ENCODE measurements around the gene SDR39U1.
A peak's percentile ranks its signal among the peaks of the same experiment; 100 is the strongest.

SDR39U1 gene

GRCh38 chr14:24428628-24429394, 13.8 kb downstream of the SDR39U1 start:
- no peak for DNase-seq

- DNase-seq: no peak
Observed at GRCh38 chr14:24427537-24428508, 14.8 kb downstream of the SDR39U1 start.

- DNase-seq: no peak
Observed at GRCh38 chr14:24426912-24427536, 15.6 kb downstream of the SDR39U1 start.

- no peak for DNase-seq
Observed at GRCh38 chr14:24426150-24426911, 16.2 kb downstream of the SDR39U1 start.

GRCh38 chr14:24425704-24426103, 16.9 kb downstream of the SDR39U1 start:
- no peak for DNase-seq

- no peak for DNase-seq
Observed at GRCh38 chr14:24422694-24423601, 19.6 kb downstream of the SDR39U1 start.

- DNase-seq: no peak
Observed at GRCh38 chr14:24422261-24422660, 20.3 kb downstream of the SDR39U1 start.

GRCh38 chr14:24418492-24418873, 24.1 kb downstream of the SDR39U1 start:
- peak; percentile 60 for DNase-seq

- DNase-seq: no peak
Observed at GRCh38 chr14:24417832-24418491, 24.6 kb downstream of the SDR39U1 start.

GRCh38 chr14:24416932-24417619, 25.5 kb downstream of the SDR39U1 start:
- DNase-seq: no peak

- DNase-seq: no peak
Observed at GRCh38 chr14:24416254-24416931, 26.2 kb downstream of the SDR39U1 start.

- DNase-seq: no peak
Observed at GRCh38 chr14:24415421-24416253, 26.9 kb downstream of the SDR39U1 start.

GRCh38 chr14:24414732-24415420, 27.7 kb downstream of the SDR39U1 start:
- DNase-seq: no peak

- DNase-seq: no peak
Observed at GRCh38 chr14:24414077-24414476, 28.5 kb downstream of the SDR39U1 start.

- DNase-seq: peak; percentile 46
Observed at GRCh38 chr14:24411443-24412389, 30.9 kb downstream of the SDR39U1 start.

- DNase-seq: no peak
Observed at GRCh38 chr14:24409956-24410355, 32.6 kb downstream of the SDR39U1 start.

GRCh38 chr14:24409192-24409591, 33.4 kb downstream of the SDR39U1 start:
- DNase-seq: no peak

All from RPMI8226 (cell line).